ENCODE results near the gene TBCA.
"Not testable (repeated sequence)": the region's sequence is repeated elsewhere in the genome, so short reads cannot be mapped to it uniquely, and the experiment has no call there.

The TBCA gene

GRCh38 chr5:77709340-77709739, 66.8 kb downstream of the TBCA start:
- no peak for DNase-seq (ENCODE audit: low read depth in 2 of 2)

GRCh38 chr5:77707791-77708190, 68.3 kb downstream of the TBCA start:
- DNase-seq (ENCODE audit: low read depth in 2 of 2) = no peak

GRCh38 chr5:77699569-77699968, 76.6 kb downstream of the TBCA start:
- DNase-seq (ENCODE audit: low read depth in 2 of 2) = not testable (repeated sequence)

GRCh38 chr5:77698920-77699319, 77.2 kb downstream of the TBCA start:
- DNase-seq (ENCODE audit: low read depth in 2 of 2) = no peak

- no peak for DNase-seq (ENCODE audit: low read depth in 2 of 2)
Observed at GRCh38 chr5:77697692-77698091, 78.4 kb downstream of the TBCA start.

GRCh38 chr5:77696120-77696519, 80.0 kb downstream of the TBCA start:
- no peak for DNase-seq (ENCODE audit: low read depth in 2 of 2)

GRCh38 chr5:77693913-77694312, 82.2 kb downstream of the TBCA start:
- no peak for DNase-seq (ENCODE audit: low read depth in 2 of 2)

- no peak for DNase-seq (ENCODE audit: low read depth in 2 of 2)
Observed at GRCh38 chr5:77683171-77683732, 92.9 kb downstream of the TBCA start.

GRCh38 chr5:77670526-77670925, 105.6 kb downstream of the TBCA start:
- no peak for DNase-seq (ENCODE audit: low read depth in 2 of 2)

- no peak for DNase-seq (ENCODE audit: low read depth in 2 of 2)
Observed at GRCh38 chr5:77669677-77670076, 106.5 kb downstream of the TBCA start.

- no peak for DNase-seq (ENCODE audit: low read depth in 2 of 2)
Observed at GRCh38 chr5:77663090-77663863, 112.9 kb downstream of the TBCA start.

GRCh38 chr5:77662635-77663034, 113.5 kb downstream of the TBCA start:
- no peak for DNase-seq (ENCODE audit: low read depth in 2 of 2)

- no peak for DNase-seq (ENCODE audit: low read depth in 2 of 2)
Observed at GRCh38 chr5:77658662-77659061, 117.5 kb downstream of the TBCA start.

- no peak for DNase-seq (ENCODE audit: low read depth in 2 of 2)
Observed at GRCh38 chr5:77651343-77651742, 124.8 kb downstream of the TBCA start.

GRCh38 chr5:77650686-77651085, 125.5 kb downstream of the TBCA start:
- DNase-seq (ENCODE audit: low read depth in 2 of 2) = no peak

GRCh38 chr5:77649776-77650175, 126.4 kb downstream of the TBCA start:
- DNase-seq (ENCODE audit: low read depth in 2 of 2) = no peak

- DNase-seq (ENCODE audit: low read depth in 2 of 2) = no peak
Observed at GRCh38 chr5:77645995-77646639, 130.0 kb downstream of the TBCA start.

- peak in 1 of 2 donors; percentile 41 for DNase-seq (ENCODE audit: low read depth in 2 of 2)
Observed at GRCh38 chr5:77645158-77645994, 130.8 kb downstream of the TBCA start.

- no peak for DNase-seq (ENCODE audit: low read depth in 2 of 2)
Observed at GRCh38 chr5:77644371-77645157, 131.6 kb downstream of the TBCA start.

GRCh38 chr5:77643654-77644370, 132.3 kb downstream of the TBCA start:
- no peak for DNase-seq (ENCODE audit: low read depth in 2 of 2)
